A673 (cell line): Measurements from ENCODE around the gene TRPV4. TPM values are rescaled to one million over a fixed set of nuclear protein-coding genes. Genes with fewer than 3 reads are reported as not detected.

ENCODE experiments used
- BruUV-seq: library from RNA; stranded (reverse); fragments of 400-500 nt; replicated peaks from 2 replicates; lab custom pipeline; 2021; lab: Mats Ljungman, UMichigan
- CTCF ChIA-PET: fragments of 300-600 bp; sonication (Branson Sonifier 250); formaldehyde crosslinking; loops from one replicate; lab custom pipeline; 2022; ENCODE audit warnings: antibody characterized with exemption; lab: Charles Lee
- POLR2A ChIA-PET: fragments of 300-600 bp; sonication (Branson Sonifier 250); formaldehyde crosslinking; loops from one replicate; lab custom pipeline; 2022; ENCODE audit warnings: antibody characterized with exemption; ENCODE audit not compliant: low non-redundant PET; lab: Charles Lee
- DNase-seq: peaks from one replicate; pipeline ENCODE4 v3.0.0-alpha.2; 2015; ENCODE audit warnings: low spot score
- H3K27ac ChIP-seq: fragments of 200-600 bp; sonication (generic); 2 replicates; pipeline ENCODE4 v1.5.1; 2016; ENCODE audit warnings: mixed run types, low read depth, mild to moderate bottlenecking, mixed read lengths, antibody characterized with exemption, low read length; ENCODE audit not compliant: poor library complexity, severe bottlenecking
- H3K27me3 ChIP-seq: fragments of 200-600 bp; sonication (generic); replicated peaks from 2 replicates; pipeline ENCODE4 v1.6.1; 2017; ENCODE audit warnings: mixed run types, low read depth, mild to moderate bottlenecking, mixed read lengths, antibody characterized with exemption, low read length; ENCODE audit not compliant: insufficient read depth, poor library complexity
- H3K36me3 ChIP-seq: fragments of 200-600 bp; sonication (generic); 2 replicates; pipeline ENCODE4 v1.6.1; 2016; ENCODE audit warnings: mixed run types, mild to moderate bottlenecking, mixed read lengths, antibody characterized with exemption, low read length; ENCODE audit not compliant: insufficient read depth, poor library complexity, severe bottlenecking
- H3K4me1 ChIP-seq: fragments of 200-600 bp; sonication (generic); 2 replicates; pipeline ENCODE4 v1.6.1; 2017; ENCODE audit warnings: mixed run types, mild to moderate bottlenecking, mixed read lengths, antibody characterized with exemption, low read length; ENCODE audit not compliant: insufficient read depth, poor library complexity, severe bottlenecking
- H3K4me3 ChIP-seq: fragments of 200-600 bp; sonication (generic); 2 replicates; pipeline ENCODE4 v1.5.1; 2016; ENCODE audit warnings: low read depth, mixed run types, mild to moderate bottlenecking, mixed read lengths, low read length; ENCODE audit not compliant: poor library complexity, severe bottlenecking
- H3K9me3 ChIP-seq: fragments of 200-600 bp; sonication (generic); 2 replicates; pipeline ENCODE4 v1.6.1; 2016; ENCODE audit warnings: mixed run types, low read depth, mild to moderate bottlenecking, mixed read lengths, antibody characterized with exemption, low read length; ENCODE audit not compliant: poor library complexity, severe bottlenecking
- CTCF ChIP-seq: fragments of 300-800, 200-600 bp; sonication (generic); conservative IDR thresholded peaks from 2 replicates; pipeline ENCODE4 v1.5.1; 2017; ENCODE audit warnings: low read depth, mild to moderate bottlenecking, antibody characterized with exemption, low read length, moderate library complexity, mixed read lengths
- EZH2 ChIP-seq: fragments of 200-600 bp; sonication (generic); IDR thresholded peaks from 2 replicates; pipeline ENCODE4 v1.6.1; 2017; ENCODE audit warnings: borderline replicate concordance, low read depth, mild to moderate bottlenecking, mixed read lengths, antibody characterized with exemption, low read length; ENCODE audit not compliant: poor library complexity, severe bottlenecking
- intact Hi-C: fragments of 100-400 bp; cut with micrococcal nuclease; formaldehyde crosslinking; loops from one replicate; pipeline ENCODE4 v1.10.0; 2022; ENCODE audit not compliant: unreplicated experiment
- total RNA-seq: library from RNA; stranded (reverse); gene quantifications from 2 replicates; pipeline ENCODE4 v1.2.3, GENCODE V29; 2021

TRPV4 gene
- total RNA-seq, 1 experiment from 2014 or later: 0.11 TPM

- CTCF ChIA-PET: no interaction called here
These were observed 51.4 kb downstream of the TRPV4 start for GRCh38 chr12:109781668-109782325.

GRCh38 chr12:109779382-109779781 is 53.8 kb downstream of the TRPV4 start:
- TF ChIP-seq EZH2 (no peak), CTCF (peak; percentile 19; the same call in 1 of the 2 replicates)
- H3K4me1 ChIP-seq: no peaks in the 10 kb centered on the region
- H3K27ac ChIP-seq: no peak overlapping the region
- POLR2A ChIA-PET: no interaction called here
- H3K9me3 ChIP-seq: no peaks in the 10 kb centered on the region
- no peaks in the 10 kb centered on the region for H3K36me3 ChIP-seq
- CTCF ChIA-PET: interaction anchor here (0.6 to 1.1 kb wide), 4 partner anchors 9 to 667 kb away, joined by 3 to 6 read pairs (median 4); no protein-coding TSS in a partner anchor
- peak; percentile 25 for DNase-seq
- H3K4me3 ChIP-seq: no peak overlapping the region
- no peaks in the 10 kb centered on the region for H3K27me3 ChIP-seq
- no TSS peak for BruUV-seq
- intact Hi-C loops: loop anchor here (5.0 kb wide), 1 partner anchor 517 kb away; no protein-coding TSS in a partner anchor

More at GRCh38 chr12:109781668-109782325, 51.4 kb downstream of the TRPV4 start:
- Histone ChIP-seq H3K9me3 (no peaks in the 10 kb centered on the region), H3K27ac (no peak overlapping the region), H3K4me1 (no peaks in the 10 kb centered on the region), H3K27me3 (no peaks in the 10 kb centered on the region), H3K36me3 (no peaks in the 10 kb centered on the region), H3K4me3 (no peak overlapping the region)
- no TSS peak for BruUV-seq
- TF ChIP-seq EZH2 (no peak), CTCF (no peak)
- intact Hi-C loops: no loop called here
- POLR2A ChIA-PET: no interaction called here
- DNase-seq: no peak

- POLR2A ChIA-PET: no interaction called here
- BruUV-seq: no TSS peak
- intact Hi-C loops: loop anchor here (5.0 kb wide), 1 partner anchor 516 kb away; no protein-coding TSS in a partner anchor
- H3K27me3 ChIP-seq: no peaks in the 10 kb centered on the region
- H3K4me1 ChIP-seq: no peaks in the 10 kb centered on the region
- TF ChIP-seq CTCF (no peak), EZH2 (no peak)
- no peaks in the 10 kb centered on the region for H3K36me3 ChIP-seq
- CTCF ChIA-PET: interaction anchor here (0.6 kb wide), 1 partner anchor 150 kb away, joined by 3 read pairs; no protein-coding TSS in a partner anchor
- H3K27ac ChIP-seq: no peak overlapping the region
- H3K4me3 ChIP-seq: no peak overlapping the region
- H3K9me3 ChIP-seq: no peaks in the 10 kb centered on the region
- DNase-seq: no peak
These were observed 54.5 kb downstream of the TRPV4 start for GRCh38 chr12:109778684-109779083.
